ENCODE measurements around the gene NCBP2L. TPM values are rescaled to one million over a fixed set of nuclear protein-coding genes. Genes with fewer than 3 reads are reported as not detected.
A peak's percentile ranks its signal among the peaks of the same experiment; 100 is the strongest.

NCBP2L gene
- total RNA-seq, 4 donors from 2014 or later = not detected

DNA sequence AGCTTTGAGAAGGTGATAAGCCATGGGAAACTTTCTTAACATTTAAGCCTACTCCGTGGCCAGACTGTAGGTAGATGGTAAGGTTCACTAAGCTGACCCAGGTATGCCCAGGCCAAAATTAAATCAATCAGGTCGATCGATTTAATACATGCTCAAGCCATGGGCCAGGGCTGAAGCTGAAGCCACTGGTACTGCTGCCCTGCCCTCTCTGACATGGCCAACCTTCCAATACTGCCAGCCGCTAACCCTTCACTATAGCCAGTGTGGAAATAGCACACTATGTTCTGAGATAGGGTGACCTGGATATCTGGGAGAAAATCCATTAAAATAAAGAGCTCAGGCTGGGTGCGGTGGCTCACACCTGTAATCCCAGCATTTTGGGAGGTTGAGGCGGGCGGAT, 33.5 kb upstream of the NCBP2L start:
- TF ChIP-seq, protein P1, sequence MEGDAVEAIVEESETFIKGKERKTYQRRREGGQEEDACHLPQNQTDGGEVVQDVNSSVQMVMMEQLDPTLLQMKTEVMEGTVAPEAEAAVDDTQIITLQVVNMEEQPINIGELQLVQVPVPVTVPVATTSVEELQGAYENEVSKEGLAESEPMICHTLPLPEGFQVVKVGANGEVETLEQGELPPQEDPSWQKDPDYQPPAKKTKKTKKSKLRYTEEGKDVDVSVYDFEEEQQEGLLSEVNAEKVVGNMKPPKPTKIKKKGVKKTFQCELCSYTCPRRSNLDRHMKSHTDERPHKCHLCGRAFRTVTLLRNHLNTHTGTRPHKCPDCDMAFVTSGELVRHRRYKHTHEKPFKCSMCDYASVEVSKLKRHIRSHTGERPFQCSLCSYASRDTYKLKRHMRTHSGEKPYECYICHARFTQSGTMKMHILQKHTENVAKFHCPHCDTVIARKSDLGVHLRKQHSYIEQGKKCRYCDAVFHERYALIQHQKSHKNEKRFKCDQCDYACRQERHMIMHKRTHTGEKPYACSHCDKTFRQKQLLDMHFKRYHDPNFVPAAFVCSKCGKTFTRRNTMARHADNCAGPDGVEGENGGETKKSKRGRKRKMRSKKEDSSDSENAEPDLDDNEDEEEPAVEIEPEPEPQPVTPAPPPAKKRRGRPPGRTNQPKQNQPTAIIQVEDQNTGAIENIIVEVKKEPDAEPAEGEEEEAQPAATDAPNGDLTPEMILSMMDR (IDR thresholded peaks at IDR 0.05) = no peak
- TF ChIP-seq POLR2AphosphoS5 (IDR thresholded peaks at IDR 0.05) = no peak
- no peaks in the 10 kb centered on the region for H3K36me3 ChIP-seq
- H3K27me3 ChIP-seq = no peaks in the 10 kb centered on the region
- no peaks in the 10 kb centered on the region for H3K9me3 ChIP-seq
- intact Hi-C loops (cut with DNase I) = no loop called here
- H3K27ac ChIP-seq (replicated peaks in 1 of 4) = peak overlapping the region in 3 of 4 donors; percentile 88 to 92 (median 92)
- H3K4me1 ChIP-seq = peaks cover 79 to 96% (median 86%) of the 10 kb centered on the region in 4 donors
- WGBS = 90% methylated on average over 4 of the region's 7 CpGs
- no peak overlapping the region for H3K4me3 ChIP-seq
- DNase-seq (ENCODE audit: extremely low spot score) = no peak

DNA sequence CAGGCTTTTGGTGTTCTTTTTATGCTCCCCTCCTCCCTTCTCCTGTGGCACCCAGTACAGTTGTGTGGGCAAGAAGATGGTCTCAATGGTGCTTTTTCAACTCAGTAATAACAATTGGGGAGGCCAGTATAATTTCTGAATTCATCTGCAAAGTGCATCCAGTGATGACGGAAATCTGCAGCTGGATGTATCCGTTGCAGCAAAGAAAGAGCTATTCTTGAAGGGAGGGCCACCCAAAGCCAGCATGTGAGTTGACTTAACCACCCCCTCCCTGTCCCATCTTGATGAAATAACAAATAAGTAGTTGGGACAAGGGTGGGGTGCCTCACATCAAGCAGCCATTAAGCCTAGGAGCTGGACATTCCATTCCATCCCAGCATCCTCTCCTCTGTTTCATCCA, 32.7 kb upstream of the NCBP2L start:
- peaks cover 73 to 95% (median 77%) of the 10 kb centered on the region in 4 donors for H3K4me1 ChIP-seq
- 70% methylated on average over 2 of the region's 2 CpGs for WGBS
- H3K36me3 ChIP-seq = no peaks in the 10 kb centered on the region
- no peaks in the 10 kb centered on the region for H3K27me3 ChIP-seq
- TF ChIP-seq EP300 (IDR thresholded peaks at IDR 0.05) (no peak), POLR2AphosphoS5 (IDR thresholded peaks at IDR 0.05) (no peak), POLR2A (IDR thresholded peaks at IDR 0.05; ENCODE audit: low read depth) (no peak)
- TF ChIP-seq, protein P1 (IDR thresholded peaks at IDR 0.05) = no peak
- H3K27ac ChIP-seq (replicated peaks in 1 of 4) = no peak overlapping the region
- intact Hi-C loops (cut with DNase I) = no loop called here
- no peaks in the 10 kb centered on the region for H3K9me3 ChIP-seq
- no peak for DNase-seq (ENCODE audit: extremely low spot score)
- H3K4me3 ChIP-seq = no peak overlapping the region

DNA sequence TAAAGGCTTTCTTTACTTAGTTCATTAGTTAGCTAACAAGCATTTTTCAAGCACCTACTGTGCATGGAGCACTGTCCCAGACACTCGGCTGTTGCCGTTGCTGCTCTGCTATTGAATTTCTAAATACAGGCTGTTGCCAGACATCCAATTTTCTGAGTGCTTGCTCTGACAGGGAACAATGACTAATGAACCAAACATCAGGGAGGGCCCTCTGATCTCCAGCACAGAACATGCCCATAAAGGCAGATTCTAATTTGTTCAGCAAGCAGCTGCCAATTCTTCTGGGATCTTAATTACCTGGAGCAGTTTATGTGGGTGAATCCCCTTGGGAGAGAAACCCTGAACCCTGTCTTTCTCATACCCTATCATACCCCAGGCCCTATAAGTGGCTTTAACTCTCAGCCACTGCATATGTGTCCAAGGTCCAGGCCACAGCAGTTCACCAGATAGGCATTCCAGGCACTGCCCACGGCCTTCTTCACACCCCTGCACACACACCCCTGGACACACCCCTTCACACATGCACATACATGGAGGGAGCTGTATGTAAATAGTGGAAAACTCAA, 29.9 kb upstream of the NCBP2L start:
- H3K27ac ChIP-seq (replicated peaks in 1 of 4) = peak overlapping the region; percentile 72 to 75 (median 74)
- no peaks in the 10 kb centered on the region for H3K27me3 ChIP-seq
- intact Hi-C loops (cut with DNase I) = no loop called here
- TF ChIP-seq POLR2AphosphoS5 (IDR thresholded peaks at IDR 0.05) (peak; percentile 55 to 83), POLR2A (IDR thresholded peaks at IDR 0.05; ENCODE audit: low read depth) (no peak), EP300 (IDR thresholded peaks at IDR 0.05) (no peak)
- TF ChIP-seq, protein P1 (IDR thresholded peaks at IDR 0.05) = no peak
- H3K9me3 ChIP-seq = no peaks in the 10 kb centered on the region
- WGBS = 44% methylated on average over 3 of the region's 3 CpGs
- no peaks in the 10 kb centered on the region for H3K36me3 ChIP-seq
- H3K4me1 ChIP-seq = peaks cover 52 to 86% (median 71%) of the 10 kb centered on the region in 4 donors
- no peak for DNase-seq (ENCODE audit: extremely low spot score)
- H3K4me3 ChIP-seq = peak overlapping the region in 1 of 4 donors; percentile 6

DNA sequence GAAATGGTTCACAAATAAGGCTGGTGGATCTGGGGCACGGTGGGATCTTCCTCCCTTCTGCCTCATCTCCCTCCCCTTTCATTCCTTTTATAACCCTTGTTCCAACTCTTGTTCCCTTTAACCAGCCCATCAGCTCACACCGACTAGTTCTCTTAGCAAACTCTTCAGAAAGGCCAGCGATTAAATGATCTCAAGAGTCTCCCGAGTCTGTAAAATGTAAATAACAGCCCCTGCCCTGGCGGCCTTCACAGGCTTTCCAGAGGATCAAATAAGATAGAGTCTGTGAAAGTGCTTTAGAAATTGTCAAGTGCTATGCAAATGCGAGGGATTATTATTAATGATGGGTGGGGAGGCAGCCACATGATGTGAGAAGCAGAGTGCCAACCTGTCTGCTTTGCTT, 29.0 kb upstream of the NCBP2L start:
- Histone ChIP-seq H3K27me3 (no peaks in the 10 kb centered on the region), H3K27ac (replicated peaks in 1 of 4) (peak overlapping the region; percentile 61 to 75 (median 74)), H3K4me1 (peaks cover 48 to 86% (median 71%) of the 10 kb centered on the region in 4 donors), H3K9me3 (no peaks in the 10 kb centered on the region), H3K36me3 (no peaks in the 10 kb centered on the region), H3K4me3 (no peak overlapping the region)
- intact Hi-C loops (cut with DNase I) = no loop called here
- no peak for TF ChIP-seq EP300 (IDR thresholded peaks at IDR 0.05)
- TF ChIP-seq, protein P1 (IDR thresholded peaks at IDR 0.05) = no peak
- no peak for TF ChIP-seq POLR2A (IDR thresholded peaks at IDR 0.05; ENCODE audit: low read depth)
- no peak for TF ChIP-seq POLR2AphosphoS5 (IDR thresholded peaks at IDR 0.05)
- no peak for DNase-seq (ENCODE audit: extremely low spot score)
- 75% methylated on average over 6 of the region's 6 CpGs for WGBS

DNA sequence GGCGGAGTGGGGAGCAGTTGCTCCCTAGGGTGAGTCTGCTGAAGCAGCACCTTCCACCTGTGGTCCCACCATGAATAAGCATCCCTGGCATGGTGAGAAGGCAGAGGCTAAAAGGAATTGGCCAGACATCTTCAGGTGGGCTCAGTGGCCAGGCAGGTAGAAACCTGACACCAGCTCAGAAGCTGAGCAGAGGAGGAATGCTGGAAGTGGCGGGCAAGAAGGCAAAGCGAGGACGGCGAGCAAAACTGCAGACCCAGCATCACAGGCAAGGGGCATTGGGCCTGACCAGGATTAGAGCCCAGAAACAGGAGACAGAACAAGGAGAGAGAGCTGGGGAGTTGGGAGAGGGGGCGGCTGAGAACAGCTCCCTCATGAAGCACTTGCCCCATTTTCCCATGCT, 27.3 kb upstream of the NCBP2L start:
- no peak for DNase-seq (ENCODE audit: extremely low spot score)
- Histone ChIP-seq H3K4me1 (peaks cover 47 to 79% (median 59%) of the 10 kb centered on the region in 4 donors), H3K27ac (replicated peaks in 1 of 4) (peak overlapping the region in 1 of 4 donors; percentile 3), H3K27me3 (no peaks in the 10 kb centered on the region), H3K4me3 (no peak overlapping the region), H3K9me3 (no peaks in the 10 kb centered on the region), H3K36me3 (no peaks in the 10 kb centered on the region)
- TF ChIP-seq, protein P1 (IDR thresholded peaks at IDR 0.05) = no peak
- no peak for TF ChIP-seq POLR2AphosphoS5 (IDR thresholded peaks at IDR 0.05)
- no peak for TF ChIP-seq EP300 (IDR thresholded peaks at IDR 0.05)
- TF ChIP-seq POLR2A (IDR thresholded peaks at IDR 0.05; ENCODE audit: low read depth) = no peak
- WGBS = 90% methylated on average over 6 of the region's 6 CpGs
- intact Hi-C loops (cut with DNase I) = no loop called here

All from esophagus muscularis mucosa (tissue), 4 donors.